T-helper 1 cell treated with Interleukin-12 subunit alpha and Interleukin-12 subunit beta and Interleukin-4 antibody, amounts not matched to agents 30 μg/mL and 1 μg/mL, for 36 hours (primary cell): ENCODE data around the gene NPTXR.

ENCODE experiments used
- H3K27ac Mint-ChIP-seq: one replicate; pipeline ENCODE4 v1.8.0; 2021; ENCODE audit warnings: mild to moderate bottlenecking, mixed read lengths
- H3K27me3 Mint-ChIP-seq: one replicate; pipeline ENCODE4 v1.8.0; 2021; ENCODE audit warnings: low read depth, mixed read lengths
- H3K36me3 Mint-ChIP-seq: one replicate; pipeline ENCODE4 v1.8.0; 2021; ENCODE audit warnings: low read depth, mixed read lengths
- H3K4me1 Mint-ChIP-seq: one replicate; pipeline ENCODE4 v1.8.0; 2021; ENCODE audit warnings: low read depth, mixed read lengths
- H3K4me3 Mint-ChIP-seq: one replicate; pipeline ENCODE4 v1.8.0; 2021; ENCODE audit warnings: mild to moderate bottlenecking, moderate library complexity, mixed read lengths
- H3K9me3 Mint-ChIP-seq: one replicate; pipeline ENCODE4 v1.8.0; 2021; ENCODE audit warnings: mixed read lengths

Gene NPTXR

GRCh38 chr22:38834991-38835390, 8.8 kb downstream of the NPTXR start:
- Mint-ChIP-seq H3K4me1 (no peaks in the 10 kb centered on the region), H3K4me3 (no peak overlapping the region), H3K27ac (no peak overlapping the region), H3K36me3 (no peaks in the 10 kb centered on the region), H3K9me3 (no peaks in the 10 kb centered on the region), H3K27me3 (peaks cover 6% of the 10 kb centered on the region)

GRCh38 chr22:38834215-38834953, 9.4 kb downstream of the NPTXR start:
- H3K27me3 Mint-ChIP-seq = no peaks in the 10 kb centered on the region
- H3K4me3 Mint-ChIP-seq = no peak overlapping the region
- no peak overlapping the region for H3K27ac Mint-ChIP-seq
- no peaks in the 10 kb centered on the region for H3K36me3 Mint-ChIP-seq
- no peaks in the 10 kb centered on the region for H3K9me3 Mint-ChIP-seq
- no peaks in the 10 kb centered on the region for H3K4me1 Mint-ChIP-seq

- no peaks in the 10 kb centered on the region for H3K36me3 Mint-ChIP-seq
- no peak overlapping the region for H3K27ac Mint-ChIP-seq
- H3K9me3 Mint-ChIP-seq = no peaks in the 10 kb centered on the region
- no peak overlapping the region for H3K4me3 Mint-ChIP-seq
- no peaks in the 10 kb centered on the region for H3K4me1 Mint-ChIP-seq
- H3K27me3 Mint-ChIP-seq = no peaks in the 10 kb centered on the region
These were observed 10.8 kb downstream of the NPTXR start for GRCh38 chr22:38833061-38833460.

GRCh38 chr22:38832005-38832978, 11.5 kb downstream of the NPTXR start:
- H3K9me3 Mint-ChIP-seq = no peaks in the 10 kb centered on the region
- H3K27me3 Mint-ChIP-seq = no peaks in the 10 kb centered on the region
- no peaks in the 10 kb centered on the region for H3K36me3 Mint-ChIP-seq
- no peak overlapping the region for H3K4me3 Mint-ChIP-seq
- no peak overlapping the region for H3K27ac Mint-ChIP-seq
- no peaks in the 10 kb centered on the region for H3K4me1 Mint-ChIP-seq

- Mint-ChIP-seq H3K9me3 (no peaks in the 10 kb centered on the region), H3K27me3 (no peaks in the 10 kb centered on the region), H3K4me3 (no peak overlapping the region), H3K36me3 (no peaks in the 10 kb centered on the region), H3K4me1 (no peaks in the 10 kb centered on the region), H3K27ac (no peak overlapping the region)
These were observed 12.5 kb downstream of the NPTXR start for GRCh38 chr22:38831166-38831945.

GRCh38 chr22:38830845-38831108, 13.1 kb downstream of the NPTXR start:
- Mint-ChIP-seq H3K27ac (no peak overlapping the region), H3K36me3 (no peaks in the 10 kb centered on the region), H3K4me1 (no peaks in the 10 kb centered on the region), H3K27me3 (no peaks in the 10 kb centered on the region), H3K9me3 (no peaks in the 10 kb centered on the region), H3K4me3 (no peak overlapping the region)

- Mint-ChIP-seq H3K4me3 (no peak overlapping the region), H3K9me3 (no peaks in the 10 kb centered on the region), H3K36me3 (no peaks in the 10 kb centered on the region), H3K4me1 (no peaks in the 10 kb centered on the region), H3K27ac (no peak overlapping the region), H3K27me3 (no peaks in the 10 kb centered on the region)
These were observed 13.6 kb downstream of the NPTXR start for GRCh38 chr22:38830026-38830844.

GRCh38 chr22:38829485-38829884, 14.3 kb downstream of the NPTXR start:
- no peaks in the 10 kb centered on the region for H3K27me3 Mint-ChIP-seq
- peaks cover under 1% of the 10 kb centered on the region for H3K4me1 Mint-ChIP-seq
- no peak overlapping the region for H3K4me3 Mint-ChIP-seq
- no peak overlapping the region for H3K27ac Mint-ChIP-seq
- no peaks in the 10 kb centered on the region for H3K9me3 Mint-ChIP-seq
- no peaks in the 10 kb centered on the region for H3K36me3 Mint-ChIP-seq

- H3K27me3 Mint-ChIP-seq = no peaks in the 10 kb centered on the region
These were observed 15.1 kb downstream of the NPTXR start for GRCh38 chr22:38828616-38829205.

GRCh38 chr22:38828191-38828590, 15.6 kb downstream of the NPTXR start:
- Mint-ChIP-seq H3K27ac (no peak overlapping the region), H3K36me3 (no peaks in the 10 kb centered on the region), H3K4me1 (peaks cover 3% of the 10 kb centered on the region), H3K9me3 (no peaks in the 10 kb centered on the region), H3K4me3 (no peak overlapping the region), H3K27me3 (no peaks in the 10 kb centered on the region)

More at GRCh38 chr22:38828616-38829205, 15.1 kb downstream of the NPTXR start:
- Mint-ChIP-seq H3K27ac (no peak overlapping the region), H3K36me3 (no peaks in the 10 kb centered on the region), H3K4me1 (peaks cover 3% of the 10 kb centered on the region), H3K9me3 (no peaks in the 10 kb centered on the region), H3K4me3 (no peak overlapping the region)

GRCh38 chr22:38827510-38827909, 16.3 kb downstream of the NPTXR start:
- H3K9me3 Mint-ChIP-seq = no peaks in the 10 kb centered on the region
- no peaks in the 10 kb centered on the region for H3K27me3 Mint-ChIP-seq
- H3K27ac Mint-ChIP-seq = no peak overlapping the region
- peaks cover 3% of the 10 kb centered on the region for H3K4me1 Mint-ChIP-seq
- no peak overlapping the region for H3K4me3 Mint-ChIP-seq
- no peaks in the 10 kb centered on the region for H3K36me3 Mint-ChIP-seq

- H3K4me1 Mint-ChIP-seq = peaks cover 3% of the 10 kb centered on the region
- H3K27ac Mint-ChIP-seq = no peak overlapping the region
- H3K27me3 Mint-ChIP-seq = no peaks in the 10 kb centered on the region
- H3K9me3 Mint-ChIP-seq = no peaks in the 10 kb centered on the region
- H3K4me3 Mint-ChIP-seq = no peak overlapping the region
- no peaks in the 10 kb centered on the region for H3K36me3 Mint-ChIP-seq
These were observed 17.0 kb downstream of the NPTXR start for GRCh38 chr22:38826801-38827200.

- H3K27ac Mint-ChIP-seq = no peak overlapping the region
- no peaks in the 10 kb centered on the region for H3K27me3 Mint-ChIP-seq
- H3K36me3 Mint-ChIP-seq = no peaks in the 10 kb centered on the region
- H3K4me1 Mint-ChIP-seq = peaks cover 3% of the 10 kb centered on the region
- H3K9me3 Mint-ChIP-seq = no peaks in the 10 kb centered on the region
- no peak overlapping the region for H3K4me3 Mint-ChIP-seq
These were observed 17.4 kb downstream of the NPTXR start for GRCh38 chr22:38826386-38826785.

GRCh38 chr22:38824585-38824984, 19.2 kb downstream of the NPTXR start:
- Mint-ChIP-seq H3K9me3 (no peaks in the 10 kb centered on the region), H3K4me1 (peaks cover 3% of the 10 kb centered on the region), H3K36me3 (no peaks in the 10 kb centered on the region), H3K4me3 (no peak overlapping the region), H3K27me3 (no peaks in the 10 kb centered on the region), H3K27ac (no peak overlapping the region)
